GM12865 (cell line): ENCODE data around the gene EHMT1.

Source experiments
- DNase-seq: peaks from one replicate; pipeline ENCODE4 v3.0.0; 2010; ENCODE audit warnings: low read depth
- H3K4me3 ChIP-seq: 2 replicates; pipeline ENCODE4 v1.5.1; 2011; ENCODE audit warnings: mild to moderate bottlenecking, low read depth, low read length, control low read depth
- CTCF ChIP-seq: IDR thresholded peaks from 2 replicates; pipeline ENCODE4 v1.5.1; 2011; ENCODE audit warnings: low read length, control low read depth, low read depth, inconsistent platforms; ENCODE audit not compliant: insufficient read depth; ENCODE audit errors: missing control alignments

Gene EHMT1

GRCh38 chr9:137685741-137686420, 67.1 kb downstream of the EHMT1 start:
- H3K4me3 ChIP-seq: no peak overlapping the region
- TF ChIP-seq CTCF: no peak
- no peak for DNase-seq

- H3K4me3 ChIP-seq: no peak overlapping the region
- no peak for TF ChIP-seq CTCF
- DNase-seq: no peak
These were observed 69.5 kb downstream of the EHMT1 start for GRCh38 chr9:137688261-137688660.

- no peak for TF ChIP-seq CTCF
- no peak overlapping the region for H3K4me3 ChIP-seq
- no peak for DNase-seq
These were observed 69.9 kb downstream of the EHMT1 start for GRCh38 chr9:137688725-137689124.

GRCh38 chr9:137689745-137690529, 71.1 kb downstream of the EHMT1 start:
- no peak for TF ChIP-seq CTCF
- H3K4me3 ChIP-seq: no peak overlapping the region
- no peak for DNase-seq

GRCh38 chr9:137690930-137691645, 72.3 kb downstream of the EHMT1 start:
- no peak for DNase-seq
- no peak for TF ChIP-seq CTCF
- H3K4me3 ChIP-seq: no peak overlapping the region

GRCh38 chr9:137691646-137692351, 73.0 kb downstream of the EHMT1 start:
- DNase-seq: no peak
- no peak for TF ChIP-seq CTCF
- no peak overlapping the region for H3K4me3 ChIP-seq
